ENCODE data around the gene ACP2.

ACP2 gene

DNA sequence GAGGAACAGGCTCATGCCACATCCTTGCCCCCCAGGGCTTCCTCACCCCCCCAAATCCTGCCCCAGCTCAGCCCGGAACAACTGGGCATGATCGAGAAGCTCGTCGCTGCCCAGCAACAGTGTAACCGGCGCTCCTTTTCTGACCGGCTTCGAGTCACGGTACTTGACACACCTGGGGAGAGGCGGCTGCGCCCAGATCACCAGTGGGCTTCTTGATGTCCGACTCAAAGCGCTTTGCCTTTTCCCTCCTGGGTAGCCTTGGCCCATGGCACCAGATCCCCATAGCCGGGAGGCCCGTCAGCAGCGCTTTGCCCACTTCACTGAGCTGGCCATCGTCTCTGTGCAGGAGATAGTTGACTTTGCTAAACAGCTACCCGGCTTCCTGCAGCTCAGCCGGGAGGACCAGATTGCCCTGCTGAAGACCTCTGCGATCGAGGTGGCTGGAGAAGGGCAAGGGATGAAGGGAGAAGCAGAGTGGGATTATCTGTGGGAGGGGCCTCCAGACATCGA lies 12.7 kb upstream of the ACP2 start:
- Histone ChIP-seq H3K9me3 (ENCODE audit: control insufficient read depth, insufficient read depth, low read depth, low read length) (no peaks in the 10 kb centered on the region), H3K4me1 (ENCODE audit: control insufficient read depth, insufficient read depth, low read length) (0 out of 2 replicates have a peak, but pooled peaks cover 4% of the 10 kb centered on the region), H3K4me3 (ENCODE audit: low read depth, low read length) (no peak overlapping the region), H3K36me3 (ENCODE audit: control insufficient read depth in 2 of 2, insufficient read depth in 1 of 2, low read length in 2 of 2) (peaks cover 0 to 6% of the 10 kb centered on the region in 2 experiments; a peak in 1 of 3 replicates), H3K27ac (ENCODE audit: extremely low read depth, low read depth, low read length) (no peak overlapping the region)
- POLR2A ChIA-PET, result interaction anchor here (1.8 kb wide), 1 partner anchor 13 kb away, joined by 5 read pairs; the partner anchor contains the start of gene ACP2
- CTCF ChIA-PET, result interaction anchor here (0.5 to 4.7 kb wide), 3 partner anchors 13 to 142 kb away, joined by 3 to 40 read pairs (median 3); partner anchors contain the start of gene ACP2
- TF ChIP-seq FEZF1 (tag by site-specific recombination; IDR thresholded peaks at IDR 0.05) (no peak), YY2 (tag by site-specific recombination; IDR thresholded peaks at IDR 0.05) (no peak), REPIN1 (tag by site-specific recombination; IDR thresholded peaks at IDR 0.05; ENCODE audit: low read depth) (no peak), ZNF433 (tag by site-specific recombination; IDR thresholded peaks at IDR 0.05; ENCODE audit: low read depth) (no peak), ZNF423 (tag by site-specific recombination; IDR thresholded peaks at IDR 0.05) (no peak), ZNF214 (tag by site-specific recombination; IDR thresholded peaks at IDR 0.05; ENCODE audit: borderline replicate concordance) (no peak), ZNF660 (tag by site-specific recombination; IDR thresholded peaks at IDR 0.05) (no peak), ZNF558 (tag by site-specific recombination; IDR thresholded peaks at IDR 0.05) (no peak), ZNF184 (tag by site-specific recombination; IDR thresholded peaks at IDR 0.05) (no peak), ZNF202 (tag by site-specific recombination; IDR thresholded peaks at IDR 0.05; ENCODE audit: borderline replicate concordance) (no peak), ZNF324 (tag by site-specific recombination; IDR thresholded peaks at IDR 0.05) (no peak)
- TF ChIP-seq, protein P1, sequence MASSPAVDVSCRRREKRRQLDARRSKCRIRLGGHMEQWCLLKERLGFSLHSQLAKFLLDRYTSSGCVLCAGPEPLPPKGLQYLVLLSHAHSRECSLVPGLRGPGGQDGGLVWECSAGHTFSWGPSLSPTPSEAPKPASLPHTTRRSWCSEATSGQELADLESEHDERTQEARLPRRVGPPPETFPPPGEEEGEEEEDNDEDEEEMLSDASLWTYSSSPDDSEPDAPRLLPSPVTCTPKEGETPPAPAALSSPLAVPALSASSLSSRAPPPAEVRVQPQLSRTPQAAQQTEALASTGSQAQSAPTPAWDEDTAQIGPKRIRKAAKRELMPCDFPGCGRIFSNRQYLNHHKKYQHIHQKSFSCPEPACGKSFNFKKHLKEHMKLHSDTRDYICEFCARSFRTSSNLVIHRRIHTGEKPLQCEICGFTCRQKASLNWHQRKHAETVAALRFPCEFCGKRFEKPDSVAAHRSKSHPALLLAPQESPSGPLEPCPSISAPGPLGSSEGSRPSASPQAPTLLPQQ (tag by site-specific recombination; IDR thresholded peaks at IDR 0.05), result no peak
- TF ChIP-seq, protein P2, sequence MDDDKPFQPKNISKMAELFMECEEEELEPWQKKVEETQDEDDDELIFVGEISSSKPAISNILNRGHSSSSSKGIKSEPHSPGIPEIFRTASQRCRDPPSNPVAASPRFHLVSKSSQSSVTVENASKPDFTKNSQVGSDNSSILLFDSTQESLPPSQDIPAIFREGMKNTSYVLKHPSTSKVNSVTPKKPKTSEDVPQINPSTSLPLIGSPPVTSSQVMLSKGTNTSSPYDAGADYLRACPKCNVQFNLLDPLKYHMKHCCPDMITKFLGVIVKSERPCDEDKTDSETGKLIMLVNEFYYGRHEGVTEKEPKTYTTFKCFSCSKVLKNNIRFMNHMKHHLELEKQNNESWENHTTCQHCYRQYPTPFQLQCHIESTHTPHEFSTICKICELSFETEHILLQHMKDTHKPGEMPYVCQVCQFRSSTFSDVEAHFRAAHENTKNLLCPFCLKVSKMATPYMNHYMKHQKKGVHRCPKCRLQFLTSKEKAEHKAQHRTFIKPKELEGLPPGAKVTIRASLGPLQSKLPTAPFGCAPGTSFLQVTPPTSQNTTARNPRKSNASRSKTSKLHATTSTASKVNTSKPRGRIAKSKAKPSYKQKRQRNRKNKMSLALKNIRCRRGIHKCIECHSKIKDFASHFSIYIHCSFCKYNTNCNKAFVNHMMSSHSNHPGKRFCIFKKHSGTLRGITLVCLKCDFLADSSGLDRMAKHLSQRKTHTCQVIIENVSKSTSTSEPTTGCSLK (tag by site-specific recombination; IDR thresholded peaks at IDR 0.05), result no peak
- TF ChIP-seq, protein P3, sequence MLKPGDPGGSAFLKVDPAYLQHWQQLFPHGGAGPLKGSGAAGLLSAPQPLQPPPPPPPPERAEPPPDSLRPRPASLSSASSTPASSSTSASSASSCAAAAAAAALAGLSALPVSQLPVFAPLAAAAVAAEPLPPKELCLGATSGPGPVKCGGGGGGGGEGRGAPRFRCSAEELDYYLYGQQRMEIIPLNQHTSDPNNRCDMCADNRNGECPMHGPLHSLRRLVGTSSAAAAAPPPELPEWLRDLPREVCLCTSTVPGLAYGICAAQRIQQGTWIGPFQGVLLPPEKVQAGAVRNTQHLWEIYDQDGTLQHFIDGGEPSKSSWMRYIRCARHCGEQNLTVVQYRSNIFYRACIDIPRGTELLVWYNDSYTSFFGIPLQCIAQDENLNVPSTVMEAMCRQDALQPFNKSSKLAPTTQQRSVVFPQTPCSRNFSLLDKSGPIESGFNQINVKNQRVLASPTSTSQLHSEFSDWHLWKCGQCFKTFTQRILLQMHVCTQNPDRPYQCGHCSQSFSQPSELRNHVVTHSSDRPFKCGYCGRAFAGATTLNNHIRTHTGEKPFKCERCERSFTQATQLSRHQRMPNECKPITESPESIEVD (tag by site-specific recombination; IDR thresholded peaks at IDR 0.05), result no peak
- TF ChIP-seq, protein P4, sequence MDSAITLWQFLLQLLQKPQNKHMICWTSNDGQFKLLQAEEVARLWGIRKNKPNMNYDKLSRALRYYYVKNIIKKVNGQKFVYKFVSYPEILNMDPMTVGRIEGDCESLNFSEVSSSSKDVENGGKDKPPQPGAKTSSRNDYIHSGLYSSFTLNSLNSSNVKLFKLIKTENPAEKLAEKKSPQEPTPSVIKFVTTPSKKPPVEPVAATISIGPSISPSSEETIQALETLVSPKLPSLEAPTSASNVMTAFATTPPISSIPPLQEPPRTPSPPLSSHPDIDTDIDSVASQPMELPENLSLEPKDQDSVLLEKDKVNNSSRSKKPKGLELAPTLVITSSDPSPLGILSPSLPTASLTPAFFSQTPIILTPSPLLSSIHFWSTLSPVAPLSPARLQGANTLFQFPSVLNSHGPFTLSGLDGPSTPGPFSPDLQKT (IDR thresholded peaks at IDR 0.05; ENCODE audit: borderline replicate concordance, low read depth, low read length), result no peak
- TF ChIP-seq, protein P5, sequence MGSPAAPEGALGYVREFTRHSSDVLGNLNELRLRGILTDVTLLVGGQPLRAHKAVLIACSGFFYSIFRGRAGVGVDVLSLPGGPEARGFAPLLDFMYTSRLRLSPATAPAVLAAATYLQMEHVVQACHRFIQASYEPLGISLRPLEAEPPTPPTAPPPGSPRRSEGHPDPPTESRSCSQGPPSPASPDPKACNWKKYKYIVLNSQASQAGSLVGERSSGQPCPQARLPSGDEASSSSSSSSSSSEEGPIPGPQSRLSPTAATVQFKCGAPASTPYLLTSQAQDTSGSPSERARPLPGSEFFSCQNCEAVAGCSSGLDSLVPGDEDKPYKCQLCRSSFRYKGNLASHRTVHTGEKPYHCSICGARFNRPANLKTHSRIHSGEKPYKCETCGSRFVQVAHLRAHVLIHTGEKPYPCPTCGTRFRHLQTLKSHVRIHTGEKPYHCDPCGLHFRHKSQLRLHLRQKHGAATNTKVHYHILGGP (tag by site-specific recombination; IDR thresholded peaks at IDR 0.05), result no peak
- TF ChIP-seq, protein P6, sequence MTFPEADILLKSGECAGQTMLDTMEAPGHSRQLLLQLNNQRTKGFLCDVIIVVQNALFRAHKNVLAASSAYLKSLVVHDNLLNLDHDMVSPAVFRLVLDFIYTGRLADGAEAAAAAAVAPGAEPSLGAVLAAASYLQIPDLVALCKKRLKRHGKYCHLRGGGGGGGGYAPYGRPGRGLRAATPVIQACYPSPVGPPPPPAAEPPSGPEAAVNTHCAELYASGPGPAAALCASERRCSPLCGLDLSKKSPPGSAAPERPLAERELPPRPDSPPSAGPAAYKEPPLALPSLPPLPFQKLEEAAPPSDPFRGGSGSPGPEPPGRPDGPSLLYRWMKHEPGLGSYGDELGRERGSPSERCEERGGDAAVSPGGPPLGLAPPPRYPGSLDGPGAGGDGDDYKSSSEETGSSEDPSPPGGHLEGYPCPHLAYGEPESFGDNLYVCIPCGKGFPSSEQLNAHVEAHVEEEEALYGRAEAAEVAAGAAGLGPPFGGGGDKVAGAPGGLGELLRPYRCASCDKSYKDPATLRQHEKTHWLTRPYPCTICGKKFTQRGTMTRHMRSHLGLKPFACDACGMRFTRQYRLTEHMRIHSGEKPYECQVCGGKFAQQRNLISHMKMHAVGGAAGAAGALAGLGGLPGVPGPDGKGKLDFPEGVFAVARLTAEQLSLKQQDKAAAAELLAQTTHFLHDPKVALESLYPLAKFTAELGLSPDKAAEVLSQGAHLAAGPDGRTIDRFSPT (tag by site-specific recombination; IDR thresholded peaks at IDR 0.05), result no peak
